HEK293T (cell line): ENCODE measurements around the gene CELF4.

Source experiments
- ARNT ChIP-seq: fragments of 450-650 bp; IDR thresholded peaks from 2 replicates; pipeline ENCODE4 v1.6.1; 2017; ENCODE audit warnings: mild to moderate bottlenecking
- FOXA1 ChIP-seq: fragments of 450-650 bp; IDR thresholded peaks from 2 replicates; pipeline ENCODE4 v1.6.1; 2016; ENCODE audit warnings: mild to moderate bottlenecking
- FOXM1 ChIP-seq: fragments of 450-650 bp; IDR thresholded peaks from 2 replicates; pipeline ENCODE4 v1.6.1; 2017; ENCODE audit warnings: mild to moderate bottlenecking, borderline replicate concordance
- TARDBP ChIP-seq: fragments of 450-650 bp; IDR thresholded peaks from 2 replicates; pipeline ENCODE4 v1.6.1; 2016

GRCh38 chr18:37362158-37362890, 203.3 kb downstream of the CELF4 start:
- TF ChIP-seq FOXA1 (no peak), TARDBP (no peak), FOXM1 (no peak), ARNT (no peak)
